ENCODE data around the gene PLXDC1.

DNA sequence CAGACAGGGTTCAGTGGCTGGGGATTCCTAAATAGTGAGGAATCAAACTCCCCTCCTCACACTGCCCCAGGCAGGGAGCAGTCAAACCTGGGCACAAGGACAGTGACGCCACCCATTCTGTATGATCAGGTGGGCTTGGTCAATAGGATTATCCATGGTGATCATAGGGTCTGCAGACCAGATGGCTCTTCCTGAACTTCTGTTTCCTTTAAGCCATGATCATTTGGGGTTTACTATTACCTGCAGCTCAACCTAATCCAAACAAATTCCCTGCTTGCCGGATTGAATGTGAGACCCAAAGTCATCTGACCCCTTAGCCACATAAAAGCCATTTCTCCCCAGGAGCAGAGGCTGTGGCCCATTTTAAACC, 54.3 kb downstream of the PLXDC1 start:
- TF ChIP-seq, protein P1, sequence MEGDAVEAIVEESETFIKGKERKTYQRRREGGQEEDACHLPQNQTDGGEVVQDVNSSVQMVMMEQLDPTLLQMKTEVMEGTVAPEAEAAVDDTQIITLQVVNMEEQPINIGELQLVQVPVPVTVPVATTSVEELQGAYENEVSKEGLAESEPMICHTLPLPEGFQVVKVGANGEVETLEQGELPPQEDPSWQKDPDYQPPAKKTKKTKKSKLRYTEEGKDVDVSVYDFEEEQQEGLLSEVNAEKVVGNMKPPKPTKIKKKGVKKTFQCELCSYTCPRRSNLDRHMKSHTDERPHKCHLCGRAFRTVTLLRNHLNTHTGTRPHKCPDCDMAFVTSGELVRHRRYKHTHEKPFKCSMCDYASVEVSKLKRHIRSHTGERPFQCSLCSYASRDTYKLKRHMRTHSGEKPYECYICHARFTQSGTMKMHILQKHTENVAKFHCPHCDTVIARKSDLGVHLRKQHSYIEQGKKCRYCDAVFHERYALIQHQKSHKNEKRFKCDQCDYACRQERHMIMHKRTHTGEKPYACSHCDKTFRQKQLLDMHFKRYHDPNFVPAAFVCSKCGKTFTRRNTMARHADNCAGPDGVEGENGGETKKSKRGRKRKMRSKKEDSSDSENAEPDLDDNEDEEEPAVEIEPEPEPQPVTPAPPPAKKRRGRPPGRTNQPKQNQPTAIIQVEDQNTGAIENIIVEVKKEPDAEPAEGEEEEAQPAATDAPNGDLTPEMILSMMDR (IDR thresholded peaks at IDR 0.05; ENCODE audit: low read length): no peak
- TF ChIP-seq EZH2phosphoT487 (IDR thresholded peaks at IDR 0.05; ENCODE audit: low read length) (no peak), EZH2 (optimal IDR thresholded peaks at IDR 0.05; ENCODE audit: low read depth, low read length) (no peak)
